Activated CD4-positive, alpha-beta T cell treated with anti-CD3 and anti-CD28 coated beads, Interleukin-2, Interleukin-6, amounts not matched to agents 100 ng/mL and 50 ng/mL, durations not matched to agents 16 hours and 8 hours (primary cell): ENCODE results near the gene USF2.
A peak's percentile ranks its signal among the peaks of the same experiment; 100 is the strongest.
"Not testable (repeated sequence)": the region's sequence is repeated elsewhere in the genome, so short reads cannot be mapped to it uniquely, and the experiment has no call there.

Experiments
- DNase-seq: peaks from one replicate; pipeline ENCODE4 v3.0.0-alpha.2; 2020

USF2 gene

DNA sequence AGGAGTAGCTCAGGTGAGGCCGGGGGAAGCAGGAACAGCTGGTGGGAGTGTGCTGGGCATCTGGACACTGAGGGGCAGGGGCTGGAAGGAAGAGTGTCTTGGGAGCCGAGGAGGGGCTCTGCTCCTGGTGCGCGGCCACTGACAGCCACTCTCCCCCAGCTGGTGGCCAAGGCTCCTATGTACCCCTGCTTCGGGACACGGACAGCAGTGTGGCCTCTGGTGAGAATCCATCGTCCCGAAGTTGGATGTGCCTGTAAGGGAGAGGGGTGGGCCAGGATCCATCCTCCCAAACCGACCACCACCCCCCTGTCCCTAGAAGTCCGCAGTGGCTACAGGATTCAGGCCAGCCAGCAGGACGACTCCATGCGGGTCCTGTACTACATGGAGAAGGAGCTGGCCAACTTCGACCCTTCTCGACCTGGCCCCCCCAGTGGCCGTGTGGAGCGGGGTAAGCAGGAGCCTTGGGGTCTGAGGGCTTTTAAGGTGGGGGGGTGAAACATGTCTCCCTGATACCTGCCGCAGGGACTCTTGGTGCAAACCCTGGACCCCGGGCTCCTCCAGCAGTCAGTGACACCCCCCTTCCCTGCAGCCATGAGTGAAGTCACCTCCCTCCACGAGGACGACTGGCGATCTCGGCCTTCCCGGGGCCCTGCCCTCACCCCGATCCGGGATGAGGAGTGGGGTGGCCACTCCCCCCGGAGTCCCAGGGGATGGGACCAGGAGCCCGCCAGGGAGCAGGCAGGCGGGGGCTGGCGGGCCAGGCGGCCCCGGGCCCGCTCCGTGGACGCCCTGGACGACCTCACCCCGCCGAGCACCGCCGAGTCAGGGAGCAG is 2.0 kb upstream of the USF2 start:
- DNase-seq = no peak

DNA sequence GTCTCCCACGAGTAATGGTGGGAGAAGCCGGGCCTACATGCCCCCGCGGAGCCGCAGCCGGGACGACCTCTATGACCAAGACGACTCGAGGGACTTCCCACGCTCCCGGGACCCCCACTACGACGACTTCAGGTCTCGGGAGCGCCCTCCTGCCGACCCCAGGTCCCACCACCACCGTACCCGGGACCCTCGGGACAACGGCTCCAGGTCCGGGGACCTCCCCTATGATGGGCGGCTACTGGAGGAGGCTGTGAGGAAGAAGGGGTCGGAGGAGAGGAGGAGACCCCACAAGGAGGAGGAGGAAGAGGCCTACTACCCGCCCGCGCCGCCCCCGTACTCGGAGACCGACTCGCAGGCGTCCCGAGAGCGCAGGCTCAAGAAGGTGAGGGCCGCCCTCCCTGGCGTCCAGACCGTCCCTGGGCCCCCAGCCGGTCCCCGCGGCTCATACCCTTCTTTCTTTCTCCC is 1.4 kb upstream of the USF2 start:
- DNase-seq = peak; percentile 37

- DNase-seq = peak; percentile 84
These were observed 785 bp upstream of the USF2 start for GRCh38 chr19:35267818-35268535.

DNA sequence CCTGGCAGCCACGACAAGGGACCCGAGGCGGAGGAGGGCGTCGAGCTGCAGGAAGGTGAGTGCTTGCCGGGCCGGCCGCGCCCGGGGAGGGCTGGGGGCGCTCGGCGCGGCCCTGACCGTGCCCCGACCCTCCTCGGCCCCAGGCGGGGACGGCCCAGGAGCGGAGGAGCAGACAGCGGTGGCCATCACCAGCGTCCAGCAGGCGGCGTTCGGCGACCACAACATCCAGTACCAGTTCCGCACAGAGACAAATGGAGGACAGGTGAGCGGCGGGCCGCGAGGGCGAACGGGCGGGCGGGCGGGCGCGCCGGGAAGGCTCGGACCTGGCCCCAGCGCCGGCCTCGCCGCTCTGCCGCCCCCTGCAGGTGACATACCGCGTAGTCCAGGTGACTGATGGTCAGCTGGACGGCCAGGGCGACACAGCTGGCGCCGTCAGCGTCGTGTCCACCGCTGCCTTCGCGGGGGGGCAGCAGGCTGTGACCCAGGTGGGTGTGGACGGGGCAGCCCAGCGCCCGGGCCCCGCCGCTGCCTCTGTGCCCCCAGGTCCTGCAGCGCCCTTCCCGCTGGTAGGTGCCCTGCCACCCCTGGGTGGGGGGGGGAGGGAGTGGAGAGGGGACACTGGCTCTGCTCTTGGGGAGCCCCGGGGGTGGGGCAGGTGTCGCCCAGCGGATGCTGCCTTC is 816 bp downstream of the USF2 start:
- DNase-seq = peak; percentile 83

DNA sequence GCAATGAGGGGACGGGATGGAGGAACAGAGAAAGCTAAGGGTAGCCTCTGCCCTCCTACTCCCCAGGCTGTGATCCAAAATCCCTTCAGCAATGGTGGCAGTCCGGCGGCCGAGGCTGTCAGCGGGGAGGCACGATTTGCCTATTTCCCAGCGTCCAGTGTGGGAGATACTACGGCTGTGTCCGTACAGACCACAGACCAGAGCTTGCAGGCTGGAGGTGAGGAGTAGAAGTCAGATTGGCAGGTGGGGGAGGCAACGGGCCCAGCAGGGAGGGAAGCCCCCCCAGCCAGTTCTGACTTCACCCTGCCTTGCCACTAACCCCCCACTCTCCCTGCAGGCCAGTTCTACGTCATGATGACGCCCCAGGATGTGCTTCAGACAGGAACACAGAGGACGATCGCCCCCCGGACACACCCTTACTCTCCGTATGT is 1.6 kb downstream of the USF2 start:
- no peak for DNase-seq

GRCh38 chr19:35271546-35271945 is 2.8 kb downstream of the USF2 start:
- DNase-seq = no peak

GRCh38 chr19:35272122-35272719 is 3.5 kb downstream of the USF2 start:
- no peak for DNase-seq

- no peak for DNase-seq
These were observed 4.3 kb downstream of the USF2 start for GRCh38 chr19:35272954-35273649.

DNA sequence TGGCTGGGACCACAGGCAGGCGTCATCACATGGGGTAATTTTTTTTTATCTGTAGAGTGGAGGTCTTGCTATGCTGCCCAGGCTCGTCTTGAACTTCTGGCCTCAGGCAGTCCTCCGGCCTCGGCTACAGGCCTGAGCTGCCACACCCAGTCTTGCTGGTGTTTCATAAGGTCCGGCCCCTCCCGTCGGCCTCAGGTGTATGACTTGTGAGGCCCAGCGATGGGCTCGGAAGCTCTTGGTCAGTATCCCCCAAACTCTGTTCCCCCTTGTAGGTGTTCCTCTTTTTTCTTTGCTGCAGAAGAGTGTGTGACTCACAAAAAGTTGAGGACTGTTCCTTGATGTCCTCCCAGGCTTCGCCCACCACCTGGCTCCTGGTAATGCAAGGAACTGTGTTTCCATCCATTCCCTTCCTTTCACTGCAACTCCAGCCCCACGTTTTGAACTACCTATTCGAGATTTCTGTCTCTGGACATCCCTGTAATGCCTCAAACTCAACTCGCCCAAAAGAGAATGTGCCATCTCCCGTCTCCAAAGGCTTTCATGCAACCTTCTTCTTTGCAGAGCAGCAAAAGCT is 5.0 kb downstream of the USF2 start:
- no peak for DNase-seq

DNA sequence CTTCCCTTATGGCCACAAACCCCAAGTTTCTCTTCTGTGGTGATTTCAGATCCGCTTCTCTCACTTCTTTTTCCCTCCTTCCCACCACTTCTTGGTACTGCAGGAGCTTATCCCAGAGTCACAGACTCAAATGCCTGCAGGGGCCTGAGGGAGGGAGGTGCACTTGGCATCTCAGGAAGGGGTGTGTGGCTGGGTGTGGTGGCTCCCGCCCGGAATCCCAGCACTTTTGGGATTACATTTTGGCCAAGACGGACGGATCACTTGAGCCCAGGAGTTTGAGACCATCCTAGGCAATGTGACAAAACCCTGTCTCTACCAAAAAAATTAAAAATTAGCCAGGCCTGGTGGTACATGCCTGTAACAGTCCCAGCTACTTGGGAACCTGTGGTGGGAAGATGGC is 5.6 kb downstream of the USF2 start:
- DNase-seq = no peak

DNA sequence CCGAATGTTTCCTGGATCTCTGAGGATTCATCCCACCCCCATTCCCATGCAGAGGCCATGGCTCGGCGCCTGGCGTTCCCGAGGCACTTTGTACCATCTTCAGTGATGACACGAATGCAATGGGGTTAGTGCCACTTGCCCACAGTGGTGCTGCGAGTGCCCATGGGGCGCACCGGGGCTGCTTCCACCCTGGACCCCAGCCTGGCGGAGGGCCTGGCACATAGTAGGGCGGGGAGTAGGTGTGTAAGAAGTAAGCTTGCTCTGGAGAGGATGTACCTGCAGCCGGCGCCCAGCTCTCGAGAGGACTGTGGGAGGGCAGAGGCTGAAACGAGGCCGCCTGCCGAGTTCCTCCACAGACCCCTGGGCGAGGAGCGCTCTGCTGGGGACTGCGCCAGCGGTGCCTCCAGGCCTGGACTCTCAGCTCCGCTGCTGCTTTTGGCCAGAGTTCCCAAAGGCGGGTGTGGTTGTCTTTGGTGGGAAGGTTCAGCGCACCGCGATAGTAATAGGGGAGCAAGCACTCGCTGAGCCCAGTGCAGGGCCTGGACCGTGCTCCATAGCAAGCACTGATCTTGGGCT is 8.0 kb downstream of the USF2 start:
- DNase-seq = no peak

DNA sequence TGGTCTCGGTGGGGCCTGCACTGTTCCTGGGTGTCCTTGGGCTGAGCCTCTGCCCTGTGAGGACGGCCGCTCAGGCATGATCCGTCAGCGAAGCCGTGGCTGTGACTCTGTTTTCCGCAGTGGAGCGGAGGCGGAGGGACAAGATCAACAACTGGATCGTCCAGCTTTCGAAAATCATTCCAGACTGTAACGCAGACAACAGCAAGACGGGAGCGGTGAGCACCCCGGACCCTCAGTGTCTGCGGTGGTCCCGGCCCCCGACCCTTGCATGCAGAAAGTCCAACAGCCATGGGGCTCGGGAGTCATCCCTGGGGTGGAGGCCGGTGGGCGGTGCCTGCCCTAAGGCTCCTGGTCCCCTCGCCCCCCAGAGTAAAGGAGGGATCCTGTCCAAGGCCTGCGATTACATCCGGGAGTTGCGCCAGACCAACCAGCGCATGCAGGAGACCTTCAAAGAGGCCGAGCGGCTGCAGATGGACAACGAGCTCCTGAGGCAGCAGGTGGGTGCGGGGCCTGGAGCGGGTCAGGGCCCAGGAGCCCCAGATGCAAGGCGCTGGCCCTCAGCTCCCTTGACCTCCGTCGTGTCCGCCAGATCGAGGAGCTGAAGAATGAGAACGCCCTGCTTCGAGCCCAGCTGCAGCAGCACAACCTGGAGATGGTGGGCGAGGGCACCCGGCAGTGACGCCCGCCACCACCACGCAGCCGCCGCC is 10.0 kb downstream of the USF2 start:
- DNase-seq = no peak

GRCh38 chr19:35279374-35279773 is 10.6 kb downstream of the USF2 start:
- DNase-seq = no peak

DNA sequence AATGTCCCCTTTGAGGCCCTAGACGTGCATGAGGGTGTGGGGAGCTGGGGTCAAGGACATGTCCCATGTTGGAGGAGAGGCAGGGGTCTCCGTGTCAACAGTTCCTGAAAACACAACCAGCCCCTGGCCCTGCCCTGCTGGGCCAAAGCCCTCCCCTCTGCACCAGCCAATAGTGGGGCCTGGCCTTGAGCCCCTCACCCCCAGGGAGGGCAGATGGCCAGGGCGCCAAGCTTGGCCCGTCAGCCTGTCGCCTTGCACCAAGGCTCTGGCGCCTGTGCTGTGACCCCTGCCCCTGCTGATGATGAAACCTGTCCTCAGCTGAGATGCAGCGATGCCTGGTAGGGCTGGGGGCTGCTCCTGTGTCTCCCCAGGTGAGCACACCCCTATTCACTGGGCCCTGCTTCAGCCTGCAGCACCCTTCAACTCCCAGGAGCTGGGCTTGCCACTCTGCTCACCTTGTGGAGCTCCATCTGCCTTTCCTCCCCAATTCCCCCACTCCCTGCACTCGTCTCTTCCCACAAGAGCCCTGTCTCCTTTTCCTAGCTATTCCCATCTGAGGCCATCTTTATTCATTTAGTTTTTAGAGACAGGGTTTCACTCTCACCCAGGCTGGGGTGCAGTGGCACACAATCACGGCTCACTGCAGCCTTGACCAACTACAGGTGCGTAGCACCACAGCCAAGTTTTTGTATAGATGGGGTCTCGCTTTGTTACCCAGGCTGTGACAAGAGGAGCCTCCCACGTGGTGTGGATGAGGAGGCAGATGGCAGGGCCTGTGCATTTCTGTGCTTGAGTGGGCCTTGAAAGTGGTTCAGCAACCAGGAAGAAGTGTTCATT is 11.4 kb downstream of the USF2 start:
- no peak for DNase-seq

GRCh38 chr19:35281303-35281702 is 12.5 kb downstream of the USF2 start:
- DNase-seq = no peak

DNA sequence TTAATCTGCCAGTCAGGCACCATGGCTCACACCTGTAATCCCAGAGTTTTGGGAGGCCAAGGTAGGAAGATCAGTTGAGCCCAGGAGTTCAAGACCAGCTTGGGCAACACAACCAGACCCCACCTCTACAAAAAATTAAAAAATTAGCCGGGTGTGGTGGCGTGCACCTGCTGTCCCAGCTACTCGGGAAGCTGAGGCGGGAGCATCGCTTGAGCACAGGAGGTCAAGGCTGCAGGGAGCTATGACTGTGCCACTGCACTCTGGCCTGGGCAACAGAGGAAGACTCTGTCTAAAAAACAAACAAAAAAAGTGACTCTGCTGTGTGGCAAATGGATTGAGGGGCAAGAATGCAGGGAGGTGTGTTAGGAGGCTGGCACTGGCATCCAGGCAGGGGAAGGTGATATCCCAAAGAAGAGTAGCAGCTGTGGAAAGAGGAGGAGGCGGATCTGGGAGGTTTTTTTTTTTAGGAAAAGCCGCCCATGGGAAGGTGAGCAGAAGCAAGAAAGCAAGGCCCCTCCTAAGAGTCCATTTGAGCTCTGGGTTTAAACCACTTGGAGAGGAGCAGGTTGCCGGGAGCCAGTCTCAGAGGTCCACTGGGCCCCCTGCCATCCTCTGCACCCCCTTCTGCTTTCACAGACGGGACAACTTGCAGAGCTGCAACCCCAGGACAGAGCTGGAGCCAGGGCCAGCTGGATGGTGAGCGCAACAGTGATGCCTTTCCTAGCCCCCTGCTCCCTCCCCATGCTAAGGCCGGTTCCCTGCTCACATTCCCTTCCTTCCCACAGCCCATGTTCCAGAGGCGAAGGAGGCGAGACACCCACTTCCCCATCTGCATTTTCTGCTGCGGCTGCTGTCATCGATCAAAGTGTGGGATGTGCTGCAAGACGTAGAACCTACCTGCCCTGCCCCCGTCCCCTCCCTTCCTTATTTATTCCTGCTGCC is 15.7 kb downstream of the USF2 start:
- no peak for DNase-seq

- DNase-seq = no peak
These were observed 16.3 kb downstream of the USF2 start for GRCh38 chr19:35285095-35285449.

GRCh38 chr19:35285465-35285864 is 16.7 kb downstream of the USF2 start:
- not testable (repeated sequence) for DNase-seq

DNA sequence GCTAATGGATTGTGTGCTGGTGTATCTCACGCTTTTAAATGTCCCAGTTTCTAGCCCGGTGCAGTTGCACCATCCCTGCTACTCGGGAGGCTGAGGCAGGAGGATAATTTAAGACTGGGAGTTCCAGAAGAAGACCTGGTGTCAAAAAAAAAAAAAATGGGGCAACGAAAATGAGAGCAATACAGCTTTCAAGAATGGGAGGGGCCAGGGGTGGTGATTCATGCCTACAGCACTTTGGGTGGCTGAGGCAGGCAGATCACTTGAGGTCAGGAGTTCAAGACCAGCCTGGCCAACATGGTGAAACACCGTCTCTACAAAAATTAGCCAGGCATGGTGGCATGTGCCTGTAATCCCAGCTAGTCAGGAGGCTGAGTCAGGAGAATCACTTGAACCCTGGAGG is 17.3 kb downstream of the USF2 start:
- DNase-seq = not testable (repeated sequence)
